K562 (cell line): ENCODE measurements around the gene SAMD4A. TPM values are rescaled to one million over a fixed set of nuclear protein-coding genes. Genes with fewer than 3 reads are reported as not detected.

Experiments used
- ATAC-seq: fragments of 200-7000 bp; cut with Tn5 transposase; 3 replicates; pipeline ENCODE4 v1.9.1; 2020; ENCODE audit warnings: moderate library complexity
- BruUV-seq: library from RNA; stranded (reverse); fragments of 400-500 nt; replicated peaks from 2 replicates; lab custom pipeline; 2021; lab: Mats Ljungman, UMichigan
- CTCF ChIA-PET: fragments of 300-600 bp; formaldehyde crosslinking; extraction: SDS; loops from one replicate; lab custom pipeline; 2021; ENCODE audit warnings: low intra/inter-chr PET ratio; lab: Yijun Ruan, JAX
- POLR2A ChIA-PET: fragments of 300-600, 350-650 bp; sonication (Branson Sonifier 250); formaldehyde crosslinking; extraction: SDS; loops from one replicate; lab custom pipeline; 2021; ENCODE audit warnings: antibody characterized with exemption, inconsistent platforms; lab: Yijun Ruan, JAX
- DNase-seq, 4 experiments: peaks; one replicate each; pipeline versions ENCODE4 v3.0.0 to v3.0.0-alpha.2; 2011 to 2018; ENCODE audit warnings: low spot score in 3 of 4, mixed read lengths in 3 of 4; ENCODE audit errors: extremely low read depth in 1 of 4
- FAIRE-seq: peaks from 2 replicates; lab custom pipeline; 2011; peaks lifted over from hg19 to GRCh38; lab: Jason Lieb, UNC
- H2AFZ ChIP-seq: 2 replicates; pipeline ENCODE4 v1.6.0; 2011; ENCODE audit warnings: low read depth, low read length, control low read depth, inconsistent platforms
- H3K27ac ChIP-seq: fragments of 200-600 bp; 3 replicates; pipeline ENCODE4 v1.8.0; 2011; ENCODE audit warnings: low read depth, mild to moderate bottlenecking, control low read depth, inconsistent platforms, low read length, moderate library complexity, mixed read lengths; ENCODE audit errors: extremely low read depth
- H3K27me3 ChIP-seq, 2 experiments: fragments of 300-600 bp in 1 of 2; 2 replicates in 1 of 2; 3 replicates in 1 of 2; pipeline versions ENCODE4 v1.6.0 to v1.8.0; 2011; ENCODE audit warnings: inconsistent platforms in 2 of 2, low read length in 2 of 2, mild to moderate bottlenecking in 1 of 2, mixed read lengths in 1 of 2, moderate library complexity in 1 of 2; ENCODE audit not compliant: control insufficient read depth in 2 of 2, insufficient read depth in 2 of 2
- H3K36me3 ChIP-seq: fragments of 300-600 bp; 3 replicates; pipeline ENCODE4 v1.8.0; 2011; ENCODE audit warnings: mild to moderate bottlenecking, low read length, inconsistent platforms; ENCODE audit not compliant: control insufficient read depth, insufficient read depth
- H3K4me1 ChIP-seq, 2 experiments: fragments of 200-600 bp in 1 of 2; replicated peaks in 1 of 2; 2 replicates in 1 of 2; 3 replicates in 1 of 2; pipeline versions ENCODE4 v1.5.1 to v1.8.0; 2011; ENCODE audit warnings: inconsistent platforms in 2 of 2, low read length in 2 of 2, mild to moderate bottlenecking in 1 of 2, mixed read lengths in 1 of 2, moderate library complexity in 1 of 2; ENCODE audit not compliant: control insufficient read depth in 2 of 2, insufficient read depth in 2 of 2
- H3K4me2 ChIP-seq: 2 replicates; pipeline ENCODE4 v1.6.1; 2011; ENCODE audit warnings: low read length, control low read depth, inconsistent platforms, mixed read lengths; ENCODE audit not compliant: insufficient read depth
- H3K4me3 ChIP-seq: fragments of 200-600 bp; sonication (generic), shearing (Covaris generic); 2 replicates; pipeline ENCODE4 v1.5.1; 2016; ENCODE audit warnings: control low read depth, inconsistent platforms
- H3K79me2 ChIP-seq: fragments of 200-600 bp; 3 replicates; pipeline ENCODE4 v1.8.0; 2011; ENCODE audit warnings: low read length, inconsistent platforms; ENCODE audit not compliant: control insufficient read depth, insufficient read depth
- H3K9ac ChIP-seq, 2 experiments: 2 replicates each; pipeline versions ENCODE4 v1.6.0 to v1.6.1; 2011; ENCODE audit warnings: low read depth in 2 of 2, low read length in 2 of 2, control low read depth in 1 of 2, inconsistent platforms in 1 of 2, mild to moderate bottlenecking in 1 of 2, mixed read lengths in 1 of 2; ENCODE audit not compliant: insufficient read depth in 1 of 2
- H3K9me1 ChIP-seq: one replicate; pipeline ENCODE4 v1.6.0; 2011; ENCODE audit warnings: inconsistent platforms, mild to moderate bottlenecking, low read length, moderate library complexity; ENCODE audit not compliant: control insufficient read depth, insufficient read depth
- H3K9me3 ChIP-seq: replicated peaks from 2 replicates; pipeline ENCODE4 v1.5.1; 2011; ENCODE audit warnings: low read depth, low read length, inconsistent platforms; ENCODE audit not compliant: control insufficient read depth, insufficient read depth
- H4K20me1 ChIP-seq: replicated peaks from 2 replicates; pipeline ENCODE4 v1.6.1; 2011; ENCODE audit warnings: low read length, inconsistent platforms, mixed read lengths; ENCODE audit not compliant: control insufficient read depth, insufficient read depth
- CHD4 ChIP-seq: fragments of 200-600 bp; sonication (generic); IDR thresholded peaks from 3 replicates; pipeline ENCODE4 v1.6.1; 2012; ENCODE audit warnings: low read depth, mild to moderate bottlenecking, mixed read lengths, low read length, inconsistent platforms; ENCODE audit not compliant: insufficient read depth, insufficient replicate concordance, poor library complexity, severe bottlenecking
- MECOM ChIP-seq: fragments of 250-450 bp; sonication (Bioruptor Pico); IDR thresholded peaks from 2 replicates; pipeline ENCODE4 v1.8.0; 2022; ENCODE audit warnings: inconsistent platforms
- MYNN ChIP-seq, 2 experiments: sonication (generic); formaldehyde crosslinking in 1 of 2; IDR thresholded peaks; 2 replicates each; pipeline versions ENCODE4 v1.5.0 to v1.6.1; 2016 to 2020; ENCODE audit warnings: antibody characterized with exemption in 1 of 2, missing genetic modification reagents in 1 of 2
- NCOA2 ChIP-seq, 2 experiments: fragments of 450-650 bp; IDR thresholded peaks; 2 replicates each; pipeline ENCODE4 v1.6.1; 2018; ENCODE audit warnings: mild to moderate bottlenecking in 2 of 2, moderate library complexity in 1 of 2; ENCODE audit not compliant: partially characterized antibody in 2 of 2
- PYGO2 ChIP-seq: fragments of 450-650 bp; IDR thresholded peaks from 2 replicates; pipeline ENCODE4 v1.6.1; 2016; ENCODE audit warnings: mild to moderate bottlenecking, missing genetic modification characterization, moderate library complexity, missing compliant biosample characterization
- SIRT6 ChIP-seq: IDR thresholded peaks from one replicate; pipeline ENCODE4 v1.6.1; 2012; ENCODE audit warnings: low read depth, mild to moderate bottlenecking, control low read depth, inconsistent platforms, low read length, moderate library complexity
- ZNF197 ChIP-seq: fragments of 200-800 bp; sonication (Bioruptor generic); IDR thresholded peaks from 2 replicates; pipeline ENCODE4 v1.6.1; 2016; ENCODE audit warnings: low read depth, missing genetic modification characterization, missing compliant biosample characterization
- ZNF263 ChIP-seq: sonication (generic); formaldehyde crosslinking; IDR thresholded peaks from 2 replicates; pipeline ENCODE4 v1.8.0; 2022; ENCODE audit warnings: mild to moderate bottlenecking, missing genetic modification reagents, borderline replicate concordance
- ZNF75A ChIP-seq: fragments of 450-650 bp; formaldehyde crosslinking; IDR thresholded peaks from 2 replicates; pipeline ENCODE4 v1.4.0; 2020; ENCODE audit warnings: mild to moderate bottlenecking
- WGBS: fragments of 100-300 bp; shearing (Covaris generic); methylation state at CpG from one replicate; pipeline ENCODE4 v1.1.6; 2016; ENCODE audit warnings: low coverage, mixed read lengths; ENCODE audit not compliant: insufficient coverage; ENCODE audit errors: missing lambda C conversion rate; 5-methylcytosine and 5-hydroxymethylcytosine counted together
- in situ Hi-C: fragments of 300-500 bp; cut with MboI; formaldehyde crosslinking; loops from 4 replicates; pipeline ENCODE4 v1.15.0; 2018; ENCODE audit warnings: inconsistent platforms, mixed read lengths
- intact Hi-C: fragments of 100-400 bp; cut with micrococcal nuclease; formaldehyde crosslinking; loops from 2 replicates; pipeline ENCODE4 v1.14.2; 2022
- polyA plus RNA-seq, 8 experiments: library from polyadenylated mRNA; depleted of rRNA in 4 of 8; stranded (reverse) in 5 of 8; unstranded in 3 of 8; fragments of >200 nt; fragmentation: Nextera tagmentation in 2 of 8; fragmentation: Illumina TruSeq in 1 of 8; extraction: Ambion mirVana in 2 of 8; extraction: Trizol in 1 of 8; gene quantifications; 2 replicates each; pipeline versions ENCODE4 v1.2.1 to v1.2.3, GENCODE V29; 2011 to 2014; ENCODE audit warnings: inconsistent platforms in 1 of 8, missing spikeins in 1 of 8
- total RNA-seq, 7 experiments: library from RNA; depleted of rRNA in 6 of 7; stranded (reverse); fragments of >200 nt in 6 of 7; fragmentation: Illumina TruSeq in 2 of 7; extraction: Trizol in 2 of 7; gene quantifications; 2 replicates each; pipeline versions ENCODE4 v1.2.1 to v1.2.3, GENCODE V29; 2011 to 2021; ENCODE audit warnings: low replicate concordance in 1 of 7
- TF ChIP-seq, protein P1 (sequence below): fragments of 250-450 bp; sonication (Bioruptor Pico); IDR thresholded peaks from 2 replicates; pipeline ENCODE4 v1.5.0; 2020; ENCODE audit warnings: mild to moderate bottlenecking, borderline replicate concordance
- TF ChIP-seq, protein P2 (sequence below): fragments of 250-450 bp; sonication (Bioruptor Pico); IDR thresholded peaks from 2 replicates; pipeline ENCODE4 v1.5.0; 2021
- TF ChIP-seq, protein P3 (sequence below): fragments of 250-450 bp; sonication (Bioruptor Pico); IDR thresholded peaks from 2 replicates; pipeline ENCODE4 v1.5.0; 2021; ENCODE audit warnings: mild to moderate bottlenecking, borderline replicate concordance
- TF ChIP-seq, protein P4 (sequence below): fragments of 150-350 bp; conservative IDR thresholded peaks from 2 replicates; pipeline ENCODE4 v1.6.1; 2014; ENCODE audit warnings: low read length

Gene SAMD4A
- total and polyA plus RNA-seq, 9 of the 15 experiments (the other 6 are each of a cell fraction or from before 2014, with no cell fraction given), result 0.66 to 6.8 (median 3.3) TPM

DNA sequence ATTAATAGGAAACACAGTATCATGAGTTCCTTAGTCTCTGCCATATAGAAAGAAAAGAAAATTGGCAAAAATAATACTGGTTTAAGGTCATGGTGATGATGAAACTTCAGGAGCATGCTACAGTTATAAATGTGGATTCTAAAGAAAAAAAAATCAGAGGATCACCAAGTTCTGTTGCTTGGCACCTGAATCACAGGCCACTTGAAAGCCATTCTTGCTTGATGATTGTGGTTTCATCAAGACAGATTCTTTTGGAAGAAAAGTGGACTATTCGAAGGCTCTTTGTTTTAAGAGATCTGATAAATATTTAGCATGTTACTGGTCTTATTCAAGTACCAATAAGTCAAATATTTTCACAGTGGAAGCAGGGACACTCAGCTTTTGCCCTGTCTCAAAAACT lies 148.9 kb downstream of the SAMD4A start:
- Histone ChIP-seq H3K4me2 (no peak overlapping the region), H3K9ac (no peak overlapping the region), H3K79me2 (peaks cover 71% of the 10 kb centered on the region), H3K9me1 (no peaks in the 10 kb centered on the region), H3K36me3 (peaks cover 21% of the 10 kb centered on the region; the same call in 2 of the 3 replicates), H4K20me1 (no peaks in the 10 kb centered on the region), H2AFZ (no peak overlapping the region; the same call in 1 of the 2 replicates), H3K4me1 (peaks cover 6 to 18% of the 10 kb centered on the region in 2 experiments; a peak in 2 of 5 replicates), H3K9me3 (0 out of 2 replicates have a peak, but pooled peaks cover 1% of the 10 kb centered on the region), H3K4me3 (no peak overlapping the region), H3K27ac (no peak overlapping the region), H3K27me3 (no peaks in the 10 kb centered on the region)
- POLR2A ChIA-PET, result no interaction called here
- intact Hi-C loops, result no loop called here
- WGBS, result 13% methylated on average over 1 of the region's 1 CpG
- FAIRE-seq, result no peak
- ATAC-seq, result no peak
- BruUV-seq, result no TSS peak
- CTCF ChIA-PET, result interaction anchor here (0.7 kb wide), 1 partner anchor 26 kb away, joined by 3 read pairs; no protein-coding TSS in a partner anchor
- TF ChIP-seq NCOA2 (IDR thresholded peaks at IDR 0.05; ENCODE audit: partially characterized antibody in 2 of 2) (no peak), PYGO2 (no peak), ZNF75A (no peak), CHD4 (no peak), ZNF263 (CRISPR knock-in tag) (no peak), MYNN (IDR thresholded peaks at IDR 0.05) (no peak), MYNN (CRISPR knock-in tag; IDR thresholded peaks at IDR 0.05) (no peak), ZNF197 (CRISPR knock-in tag) (no peak), MECOM (CRISPR knock-in tag) (no peak), SIRT6 (no peak)
- TF ChIP-seq, protein P1, sequence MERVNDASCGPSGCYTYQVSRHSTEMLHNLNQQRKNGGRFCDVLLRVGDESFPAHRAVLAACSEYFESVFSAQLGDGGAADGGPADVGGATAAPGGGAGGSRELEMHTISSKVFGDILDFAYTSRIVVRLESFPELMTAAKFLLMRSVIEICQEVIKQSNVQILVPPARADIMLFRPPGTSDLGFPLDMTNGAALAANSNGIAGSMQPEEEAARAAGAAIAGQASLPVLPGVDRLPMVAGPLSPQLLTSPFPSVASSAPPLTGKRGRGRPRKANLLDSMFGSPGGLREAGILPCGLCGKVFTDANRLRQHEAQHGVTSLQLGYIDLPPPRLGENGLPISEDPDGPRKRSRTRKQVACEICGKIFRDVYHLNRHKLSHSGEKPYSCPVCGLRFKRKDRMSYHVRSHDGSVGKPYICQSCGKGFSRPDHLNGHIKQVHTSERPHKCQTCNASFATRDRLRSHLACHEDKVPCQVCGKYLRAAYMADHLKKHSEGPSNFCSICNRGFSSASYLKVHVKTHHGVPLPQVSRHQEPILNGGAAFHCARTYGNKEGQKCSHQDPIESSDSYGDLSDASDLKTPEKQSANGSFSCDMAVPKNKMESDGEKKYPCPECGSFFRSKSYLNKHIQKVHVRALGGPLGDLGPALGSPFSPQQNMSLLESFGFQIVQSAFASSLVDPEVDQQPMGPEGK (CRISPR knock-in tag), result no peak
- TF ChIP-seq, protein P2, sequence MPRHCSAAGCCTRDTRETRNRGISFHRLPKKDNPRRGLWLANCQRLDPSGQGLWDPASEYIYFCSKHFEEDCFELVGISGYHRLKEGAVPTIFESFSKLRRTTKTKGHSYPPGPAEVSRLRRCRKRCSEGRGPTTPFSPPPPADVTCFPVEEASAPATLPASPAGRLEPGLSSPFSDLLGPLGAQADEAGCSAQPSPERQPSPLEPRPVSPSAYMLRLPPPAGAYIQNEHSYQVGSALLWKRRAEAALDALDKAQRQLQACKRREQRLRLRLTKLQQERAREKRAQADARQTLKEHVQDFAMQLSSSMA (CRISPR knock-in tag), result no peak
- TF ChIP-seq, protein P3, sequence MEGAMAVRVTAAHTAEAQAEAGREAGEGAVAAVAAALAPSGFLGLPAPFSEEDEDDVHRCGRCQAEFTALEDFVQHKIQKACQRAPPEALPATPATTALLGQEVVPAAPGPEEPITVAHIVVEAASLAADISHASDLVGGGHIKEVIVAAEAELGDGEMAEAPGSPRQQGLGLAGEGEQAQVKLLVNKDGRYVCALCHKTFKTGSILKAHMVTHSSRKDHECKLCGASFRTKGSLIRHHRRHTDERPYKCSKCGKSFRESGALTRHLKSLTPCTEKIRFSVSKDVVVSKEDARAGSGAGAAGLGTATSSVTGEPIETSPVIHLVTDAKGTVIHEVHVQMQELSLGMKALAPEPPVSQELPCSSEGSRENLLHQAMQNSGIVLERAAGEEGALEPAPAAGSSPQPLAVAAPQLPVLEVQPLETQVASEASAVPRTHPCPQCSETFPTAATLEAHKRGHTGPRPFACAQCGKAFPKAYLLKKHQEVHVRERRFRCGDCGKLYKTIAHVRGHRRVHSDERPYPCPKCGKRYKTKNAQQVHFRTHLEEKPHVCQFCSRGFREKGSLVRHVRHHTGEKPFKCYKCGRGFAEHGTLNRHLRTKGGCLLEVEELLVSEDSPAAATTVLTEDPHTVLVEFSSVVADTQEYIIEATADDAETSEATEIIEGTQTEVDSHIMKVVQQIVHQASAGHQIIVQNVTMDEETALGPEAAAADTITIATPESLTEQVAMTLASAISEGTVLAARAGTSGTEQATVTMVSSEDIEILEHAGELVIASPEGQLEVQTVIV (CRISPR knock-in tag), result no peak
- TF ChIP-seq, protein P4, sequence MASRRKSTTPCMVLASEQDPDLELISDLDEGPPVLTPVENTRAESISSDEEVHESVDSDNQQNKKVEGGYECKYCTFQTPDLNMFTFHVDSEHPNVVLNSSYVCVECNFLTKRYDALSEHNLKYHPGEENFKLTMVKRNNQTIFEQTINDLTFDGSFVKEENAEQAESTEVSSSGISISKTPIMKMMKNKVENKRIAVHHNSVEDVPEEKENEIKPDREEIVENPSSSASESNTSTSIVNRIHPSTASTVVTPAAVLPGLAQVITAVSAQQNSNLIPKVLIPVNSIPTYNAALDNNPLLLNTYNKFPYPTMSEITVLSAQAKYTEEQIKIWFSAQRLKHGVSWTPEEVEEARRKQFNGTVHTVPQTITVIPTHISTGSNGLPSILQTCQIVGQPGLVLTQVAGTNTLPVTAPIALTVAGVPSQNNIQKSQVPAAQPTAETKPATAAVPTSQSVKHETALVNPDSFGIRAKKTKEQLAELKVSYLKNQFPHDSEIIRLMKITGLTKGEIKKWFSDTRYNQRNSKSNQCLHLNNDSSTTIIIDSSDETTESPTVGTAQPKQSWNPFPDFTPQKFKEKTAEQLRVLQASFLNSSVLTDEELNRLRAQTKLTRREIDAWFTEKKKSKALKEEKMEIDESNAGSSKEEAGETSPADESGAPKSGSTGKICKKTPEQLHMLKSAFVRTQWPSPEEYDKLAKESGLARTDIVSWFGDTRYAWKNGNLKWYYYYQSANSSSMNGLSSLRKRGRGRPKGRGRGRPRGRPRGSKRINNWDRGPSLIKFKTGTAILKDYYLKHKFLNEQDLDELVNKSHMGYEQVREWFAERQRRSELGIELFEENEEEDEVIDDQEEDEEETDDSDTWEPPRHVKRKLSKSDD, result no peak
- DNase-seq, result no peak
- in situ Hi-C loops, result no loop called here
